Endometrium (tissue), 2 donors: ENCODE measurements around the gene ADCY6.

Experiments
- FAIRE-seq: peaks from 2 replicates; lab custom pipeline; 2012; peaks lifted over from hg19 to GRCh38; lab: Jason Lieb, UNC
- donor health status: control.
- donor health status: control.

ADCY6 gene

DNA sequence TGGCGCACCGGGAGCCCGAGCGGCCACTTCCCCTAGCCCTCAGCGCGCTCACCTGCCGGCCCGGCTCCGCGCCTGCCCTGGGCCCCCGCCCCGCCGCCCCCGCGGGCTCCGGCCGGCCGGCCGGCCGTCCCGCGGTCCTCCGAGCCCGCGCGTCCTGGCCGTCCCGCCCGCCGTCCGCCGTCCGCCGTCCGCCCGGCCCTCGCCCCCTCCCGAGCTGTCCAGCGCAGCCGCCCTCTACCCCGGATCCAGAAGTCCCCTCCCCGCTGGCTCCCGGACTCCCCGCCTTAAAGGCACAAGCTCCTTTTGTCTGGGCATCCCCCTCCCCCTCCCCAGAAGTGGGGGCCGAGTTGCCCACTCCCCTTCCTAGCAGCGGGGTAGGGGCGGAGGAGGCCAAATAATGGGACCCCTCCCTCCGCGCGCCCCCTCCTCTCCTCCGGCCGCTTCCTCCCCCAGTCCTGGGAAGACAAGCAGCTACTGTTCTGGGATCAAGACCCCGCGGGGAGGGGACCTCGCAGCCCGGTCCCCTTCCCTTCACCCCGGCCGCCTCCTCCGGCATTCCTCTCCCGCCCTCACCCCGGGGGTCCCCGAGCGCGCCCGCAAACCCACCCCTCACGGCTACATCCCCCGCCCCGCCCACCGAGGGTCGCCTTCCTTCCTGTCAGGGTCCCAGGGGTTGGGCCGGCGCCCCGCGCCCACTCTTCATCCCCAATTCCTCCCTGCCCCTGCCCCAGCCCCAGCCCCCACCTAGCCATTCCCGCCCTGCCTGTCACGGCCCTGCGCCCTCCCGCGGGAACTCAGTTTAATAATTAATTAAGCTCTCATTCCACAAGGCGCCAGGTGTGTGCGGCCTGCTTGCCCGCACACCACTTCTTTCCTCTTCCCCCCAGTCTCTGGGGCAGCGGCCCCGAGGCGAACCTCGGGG, at the start of gene ADCY6:
Gene ADCY6, minus strand, starts transcription at position 236 of the 922 bp plus-strand sequence. CDS start 5,655 bp downstream, outside the sequence.
- no peak for FAIRE-seq

DNA sequence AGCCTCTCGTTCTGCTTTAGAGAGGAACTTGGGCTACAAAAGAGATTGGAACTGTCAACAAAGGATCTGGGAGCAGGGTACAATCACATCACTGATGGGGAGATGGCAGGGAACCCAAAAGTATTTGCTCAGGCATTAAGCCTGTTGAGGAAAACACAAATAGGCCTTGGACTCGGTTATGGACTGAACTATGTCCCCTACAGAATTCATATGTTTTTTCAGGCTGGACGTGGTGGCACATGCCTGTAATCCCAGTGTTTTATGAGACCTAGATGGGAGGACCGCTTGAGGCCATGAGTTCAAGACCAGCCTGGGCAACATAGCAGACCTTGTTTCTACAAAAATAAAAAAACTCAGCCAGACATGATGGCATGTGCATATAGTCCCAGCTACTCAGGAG, 49.2 kb upstream of the ADCY6 start:
- no peak for FAIRE-seq

DNA sequence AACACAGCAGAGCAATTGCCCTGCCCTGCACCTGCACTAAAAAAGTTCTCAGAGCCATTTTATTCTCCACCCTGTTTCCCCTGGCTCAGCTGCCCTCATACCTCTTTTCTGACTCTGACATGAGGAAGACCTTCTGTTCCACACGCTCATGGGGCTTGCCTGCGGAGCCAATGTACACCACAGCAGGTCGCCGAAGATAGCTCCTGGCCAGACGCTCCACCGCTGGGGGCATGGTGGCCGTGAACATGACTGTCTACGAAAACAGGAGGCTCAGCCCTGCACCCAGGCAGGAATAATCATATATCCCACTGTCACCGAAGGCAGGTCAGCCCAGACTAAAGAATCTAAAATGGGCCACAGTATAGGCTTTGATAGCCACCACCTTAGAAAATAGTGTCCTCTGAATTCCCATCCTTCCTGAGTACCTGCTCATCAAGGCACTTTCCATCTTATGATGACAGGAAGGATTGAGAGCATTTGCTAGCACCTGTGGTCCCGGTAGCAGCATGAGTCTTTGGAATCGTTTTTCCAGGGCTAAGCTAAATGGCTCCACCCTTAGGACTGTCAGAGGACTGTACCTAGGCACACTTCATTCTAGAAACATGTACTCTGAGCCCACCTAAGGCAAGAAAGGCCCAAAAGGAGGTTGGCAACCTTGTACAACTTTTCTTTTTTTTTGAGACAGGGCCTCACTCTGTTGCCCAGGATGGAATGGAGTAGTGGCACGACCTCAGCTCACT, 43.6 kb upstream of the ADCY6 start:
- no peak for FAIRE-seq

DNA sequence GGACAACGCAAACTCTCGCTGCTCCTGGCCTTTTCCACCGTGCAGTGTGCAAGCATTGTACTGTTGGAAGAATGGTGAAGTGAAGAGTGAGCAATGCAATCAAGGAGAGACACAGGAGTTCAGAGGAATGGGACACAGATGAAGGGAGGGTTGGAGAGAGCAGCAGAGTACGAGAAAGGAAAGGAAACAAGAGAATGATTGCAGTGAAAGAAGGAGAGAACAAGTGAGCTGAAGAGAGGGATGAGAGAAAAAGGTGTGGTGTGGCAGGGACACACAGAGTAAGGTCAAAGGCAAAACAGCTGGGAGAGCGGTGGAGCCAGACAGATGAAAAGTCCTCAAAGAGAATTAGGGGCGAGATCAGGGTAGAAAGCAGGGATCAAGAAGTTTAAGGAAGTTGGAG, 42.4 kb upstream of the ADCY6 start:
- no peak for FAIRE-seq

DNA sequence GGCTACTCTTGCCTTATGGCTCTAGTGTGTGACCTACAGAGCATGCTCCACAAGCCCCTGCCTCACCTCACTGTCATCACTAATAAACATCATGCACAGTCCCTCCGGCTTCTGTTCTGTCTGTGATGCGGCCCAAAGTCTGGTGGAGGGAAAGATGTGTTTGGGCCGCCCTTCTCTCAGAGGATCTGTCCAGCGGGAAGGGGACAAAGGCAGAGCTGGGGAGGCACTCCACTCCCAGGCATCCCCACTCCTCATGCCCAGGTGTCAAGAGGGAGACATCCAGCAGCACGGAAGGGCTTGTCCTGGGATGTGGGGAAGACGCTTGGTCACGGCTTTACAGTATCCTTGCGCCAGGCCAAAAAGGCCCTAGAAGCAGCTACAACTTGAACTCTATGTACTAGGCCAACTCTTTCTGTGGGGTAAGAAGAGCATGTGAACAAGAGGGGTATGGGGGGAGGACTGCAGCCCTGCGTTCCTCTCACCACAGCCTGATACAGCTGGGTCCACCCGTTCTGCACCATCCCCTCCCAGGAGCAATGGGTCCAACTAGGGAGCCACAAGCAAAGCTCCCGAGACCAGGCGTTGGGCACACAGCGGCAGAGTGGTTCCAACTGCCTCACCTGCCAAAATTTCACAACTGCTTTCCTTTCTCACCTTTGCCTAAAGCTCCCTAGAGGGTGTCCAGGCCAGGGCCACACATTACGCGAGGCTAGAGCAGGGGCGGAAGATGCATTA, 40.1 kb upstream of the ADCY6 start:
- FAIRE-seq = no peak

DNA sequence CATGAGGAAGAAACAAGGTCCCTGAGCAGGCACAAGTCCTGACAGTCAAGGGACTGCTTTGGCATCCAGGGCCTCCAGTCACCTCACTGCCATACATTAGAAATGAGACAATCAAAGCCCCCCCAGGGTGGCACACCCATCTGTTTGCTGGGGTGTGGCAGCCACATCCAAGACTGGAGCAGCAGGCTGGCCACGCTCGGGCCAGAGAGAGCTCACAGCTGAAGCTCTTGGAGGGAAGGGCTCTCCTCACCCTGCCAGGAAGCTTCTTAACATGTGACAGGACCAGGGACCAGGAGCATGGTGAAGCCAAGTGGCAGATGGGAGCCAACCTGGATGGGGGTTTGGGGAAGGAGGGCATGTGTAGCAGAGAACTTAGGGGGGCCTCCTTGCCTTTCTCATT, 39.4 kb upstream of the ADCY6 start:
- FAIRE-seq = no peak

DNA sequence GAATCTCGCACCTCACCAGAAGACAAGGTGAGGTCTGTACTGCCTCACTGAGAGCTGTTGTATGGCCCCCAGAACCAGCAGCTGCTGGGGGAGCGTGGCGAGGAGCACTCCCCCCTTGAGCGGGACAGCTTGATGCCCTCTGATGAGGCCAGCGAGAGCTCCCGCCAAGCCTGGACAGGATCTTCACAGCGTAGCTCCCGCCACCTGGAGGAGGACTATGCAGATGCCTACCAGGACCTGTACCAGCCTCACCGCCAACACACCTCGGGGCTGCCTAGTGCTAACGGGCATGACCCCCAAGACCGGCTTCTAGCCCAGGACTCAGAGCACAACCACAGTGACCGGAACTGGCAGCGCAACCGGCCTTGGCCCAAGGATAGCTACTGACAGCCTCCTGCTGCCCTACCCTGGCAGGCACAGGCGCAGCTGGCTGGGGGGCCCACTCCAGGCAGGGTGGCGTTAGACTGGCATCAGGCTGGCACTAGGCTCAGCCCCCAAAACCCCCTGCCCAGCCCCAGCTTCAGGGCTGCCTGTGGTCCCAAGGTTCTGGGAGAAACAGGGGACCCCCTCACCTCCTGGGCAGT, 38.7 kb upstream of the ADCY6 start:
- no peak for FAIRE-seq

DNA sequence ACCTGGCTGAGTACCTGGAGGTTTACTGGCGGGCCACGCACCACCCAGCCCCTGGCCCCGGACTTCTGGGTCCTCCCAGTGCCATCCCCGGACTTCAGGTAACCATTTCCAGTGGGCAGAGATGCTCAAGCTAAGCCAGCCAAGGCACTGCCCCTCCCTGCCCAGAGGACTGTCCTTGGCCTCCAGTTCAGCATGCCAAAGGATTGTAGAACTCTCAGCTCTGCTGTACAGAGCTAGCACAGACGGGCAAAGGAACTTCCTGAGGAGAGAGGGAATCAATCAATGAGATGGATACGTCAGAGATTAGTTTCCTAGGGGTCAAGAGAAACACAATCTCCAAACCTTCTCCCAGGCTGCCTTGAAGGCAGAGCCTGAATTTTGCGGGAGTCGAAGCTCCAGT, 38.1 kb upstream of the ADCY6 start:
- FAIRE-seq = no peak

DNA sequence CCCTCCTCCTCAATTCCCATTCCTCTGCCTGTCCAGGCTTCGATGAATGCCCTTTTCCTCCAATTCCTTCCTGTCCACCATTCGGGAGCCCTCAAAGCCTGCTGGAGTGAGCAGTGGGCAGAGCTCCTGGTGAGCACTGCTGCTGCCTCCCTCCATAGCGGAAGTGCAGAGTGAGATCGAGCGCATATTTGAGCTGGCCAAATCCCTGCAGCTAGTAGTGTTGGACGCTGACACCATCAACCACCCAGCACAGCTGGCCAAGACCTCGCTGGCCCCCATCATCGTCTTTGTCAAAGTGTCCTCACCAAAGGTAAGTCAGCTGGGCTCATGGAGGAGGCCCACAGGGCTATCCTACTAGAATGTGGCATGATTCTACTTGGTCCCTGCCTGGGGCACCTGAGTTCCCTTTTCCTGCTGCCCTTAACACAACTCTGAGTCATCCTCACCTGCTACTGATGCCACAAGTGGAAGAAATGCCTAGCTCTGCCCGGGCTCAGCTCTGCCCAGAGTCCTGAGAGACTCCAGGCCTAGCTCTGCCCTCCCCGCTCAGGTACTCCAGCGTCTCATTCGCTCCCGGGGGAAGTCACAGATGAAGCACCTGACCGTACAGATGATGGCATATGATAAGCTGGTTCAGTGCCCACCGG, 37.4 kb upstream of the ADCY6 start:
- no peak for FAIRE-seq

DNA sequence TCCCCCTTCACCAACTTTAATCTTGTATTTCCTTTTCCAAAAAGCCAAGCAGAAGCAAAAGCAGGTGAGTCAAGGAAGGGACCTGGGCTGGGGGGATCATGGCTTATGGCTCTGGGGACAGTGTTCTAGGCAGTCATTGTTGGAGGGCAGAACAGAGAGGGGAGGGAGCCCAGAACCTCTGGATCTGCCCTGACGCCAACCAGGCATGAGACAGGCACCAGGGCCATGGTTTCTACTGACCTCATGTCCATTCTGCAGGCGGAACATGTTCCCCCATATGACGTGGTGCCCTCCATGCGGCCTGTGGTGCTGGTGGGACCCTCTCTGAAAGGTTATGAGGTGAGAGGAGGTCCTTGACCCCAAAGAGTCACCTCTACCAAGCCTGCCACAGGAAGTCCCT, 36.0 kb upstream of the ADCY6 start:
- no peak for FAIRE-seq

DNA sequence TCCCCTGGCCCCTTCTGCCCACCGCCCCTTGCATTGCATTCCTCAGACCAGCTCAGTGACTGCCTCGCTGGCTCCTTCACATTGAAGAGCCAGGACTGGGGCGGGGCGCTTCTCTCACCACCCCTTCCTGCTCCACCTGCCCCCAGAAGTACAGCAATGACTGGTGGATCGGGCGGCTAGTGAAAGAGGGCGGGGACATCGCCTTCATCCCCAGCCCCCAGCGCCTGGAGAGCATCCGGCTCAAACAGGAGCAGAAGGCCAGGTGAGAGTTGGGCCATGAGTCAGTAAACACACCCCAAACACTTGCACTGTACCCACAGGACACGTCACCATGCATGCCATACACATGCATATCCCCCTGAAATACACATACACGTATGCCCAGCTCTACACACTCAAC, 35.2 kb upstream of the ADCY6 start:
- FAIRE-seq = no peak

DNA sequence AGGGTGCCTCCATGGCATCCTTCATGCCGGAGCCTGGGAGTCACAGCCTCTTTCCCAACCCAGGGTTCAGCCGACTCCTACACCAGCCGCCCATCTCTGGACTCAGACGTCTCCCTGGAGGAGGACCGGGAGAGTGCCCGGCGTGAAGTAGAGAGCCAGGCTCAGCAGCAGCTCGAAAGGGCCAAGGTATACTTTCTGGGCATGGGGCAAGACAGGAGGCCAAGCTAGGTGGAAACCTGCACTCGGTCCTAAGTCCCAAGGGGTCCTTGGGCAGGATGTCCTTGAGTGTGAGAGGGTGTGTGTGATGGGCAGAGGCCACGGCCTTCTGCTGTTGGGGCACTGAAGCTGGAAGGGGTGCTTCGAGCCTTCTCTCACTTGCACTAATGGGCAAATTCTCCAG, 34.4 kb upstream of the ADCY6 start:
- no peak for FAIRE-seq

DNA sequence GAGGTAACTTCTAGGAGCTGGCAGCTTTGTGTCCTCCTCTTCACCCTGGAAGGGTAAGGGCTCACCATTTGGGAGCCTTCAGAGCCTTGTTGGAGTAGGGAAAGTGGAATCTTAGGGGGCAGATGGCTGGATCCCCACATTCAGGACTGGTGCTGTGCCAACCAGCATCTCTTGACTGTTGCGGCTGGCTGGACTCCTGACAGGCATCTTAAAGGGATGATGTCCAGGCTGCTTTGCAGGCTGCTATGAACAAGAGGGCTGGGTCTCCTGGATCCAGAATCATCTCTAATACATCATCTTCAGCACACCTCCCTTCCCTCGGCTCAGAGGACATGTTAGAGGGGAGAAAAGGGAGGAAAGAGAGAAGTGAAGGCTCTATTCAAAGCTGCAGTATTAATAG, 33.8 kb upstream of the ADCY6 start:
- FAIRE-seq = no peak

DNA sequence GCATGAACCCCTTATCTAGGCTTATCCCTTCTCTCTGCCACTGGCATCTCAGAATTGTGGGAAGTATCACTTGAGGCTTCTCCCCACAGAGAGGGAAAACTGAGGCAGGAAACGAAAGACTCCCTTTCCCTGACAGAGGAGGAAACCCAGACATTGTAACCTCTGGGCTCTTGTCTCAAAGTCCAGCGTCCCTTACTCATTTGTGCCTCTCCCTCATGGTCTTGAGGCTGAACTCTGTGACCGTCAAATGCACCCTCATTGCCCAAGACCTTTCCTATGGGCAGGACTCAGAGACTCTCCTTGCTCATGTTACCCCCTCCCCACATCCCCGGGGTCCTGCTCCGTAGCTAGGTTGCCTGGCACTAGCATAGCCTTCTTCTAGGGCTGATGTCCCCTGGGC, 33.2 kb upstream of the ADCY6 start:
- FAIRE-seq = no peak

DNA sequence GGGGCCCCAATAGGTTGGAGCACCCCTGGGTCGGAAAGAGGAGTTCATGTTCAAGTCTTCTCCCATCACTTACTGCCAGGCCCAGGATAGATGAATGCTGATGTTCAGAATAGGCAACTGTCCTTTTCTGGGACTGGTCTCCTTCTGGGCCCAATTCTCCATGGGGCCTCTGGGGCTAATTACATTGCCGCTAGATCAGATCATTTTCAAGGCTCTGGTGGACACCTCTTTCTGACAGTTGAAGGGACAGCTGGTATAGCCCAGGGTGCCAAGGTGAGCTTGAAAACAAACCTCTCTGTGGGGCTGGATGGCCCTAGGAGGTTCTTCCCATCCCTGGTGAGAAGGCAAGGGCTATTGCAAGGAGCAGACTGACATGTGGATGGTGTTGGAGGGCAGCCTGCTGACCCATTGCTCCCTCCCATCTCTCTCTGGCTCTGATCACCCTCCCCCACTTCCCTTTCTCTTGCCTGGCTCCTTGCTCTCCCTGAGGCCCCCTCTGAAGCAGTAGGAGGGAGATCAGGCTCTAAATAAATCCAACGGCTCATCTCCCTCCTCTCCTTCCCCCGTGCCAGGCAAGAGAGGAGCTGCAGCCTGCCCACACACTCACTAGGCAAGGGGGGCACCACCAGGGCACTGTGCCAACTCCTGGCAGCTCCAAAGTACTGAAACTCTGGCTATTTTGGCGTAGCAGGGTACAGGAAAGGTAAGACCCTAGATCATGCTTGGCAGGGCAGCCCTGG, 31.3 kb upstream of the ADCY6 start:
- no peak for FAIRE-seq

DNA sequence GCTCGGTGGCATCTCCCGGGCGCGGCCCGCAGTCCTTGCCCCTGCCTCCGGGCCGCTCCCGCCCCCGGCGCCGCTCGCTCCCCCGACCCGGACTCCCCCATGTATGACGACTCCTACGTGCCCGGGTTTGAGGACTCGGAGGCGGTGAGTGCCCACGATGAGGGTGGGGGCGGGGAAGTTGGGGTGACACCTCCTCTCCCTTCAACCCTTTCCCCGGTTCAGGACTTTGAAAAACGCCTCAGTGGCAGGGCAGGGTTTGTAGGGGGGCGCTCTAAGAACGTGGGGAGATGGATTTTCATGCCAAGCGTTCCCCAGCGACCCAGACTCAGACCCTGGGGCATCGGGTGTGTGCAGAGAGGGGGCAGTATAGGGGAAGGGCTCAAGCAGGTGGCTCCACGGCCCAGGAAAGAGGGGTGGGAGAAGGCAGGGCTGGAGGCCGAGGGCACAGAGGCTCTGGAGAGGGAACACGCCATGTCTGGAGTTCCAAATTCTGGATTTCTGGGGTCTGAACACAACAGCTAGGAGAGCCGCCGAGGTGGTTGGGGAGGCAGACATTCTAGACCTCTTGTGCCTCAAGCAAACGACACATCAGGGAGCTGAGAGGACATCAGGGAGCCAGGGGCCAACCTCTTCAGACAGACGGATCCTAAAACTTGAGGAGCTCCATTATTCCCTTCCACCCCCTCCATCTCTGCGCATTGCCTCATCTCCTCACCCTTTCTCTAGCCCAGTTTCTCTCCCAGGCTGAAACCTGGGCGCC, 30.1 kb upstream of the ADCY6 start:
- no peak for FAIRE-seq

DNA sequence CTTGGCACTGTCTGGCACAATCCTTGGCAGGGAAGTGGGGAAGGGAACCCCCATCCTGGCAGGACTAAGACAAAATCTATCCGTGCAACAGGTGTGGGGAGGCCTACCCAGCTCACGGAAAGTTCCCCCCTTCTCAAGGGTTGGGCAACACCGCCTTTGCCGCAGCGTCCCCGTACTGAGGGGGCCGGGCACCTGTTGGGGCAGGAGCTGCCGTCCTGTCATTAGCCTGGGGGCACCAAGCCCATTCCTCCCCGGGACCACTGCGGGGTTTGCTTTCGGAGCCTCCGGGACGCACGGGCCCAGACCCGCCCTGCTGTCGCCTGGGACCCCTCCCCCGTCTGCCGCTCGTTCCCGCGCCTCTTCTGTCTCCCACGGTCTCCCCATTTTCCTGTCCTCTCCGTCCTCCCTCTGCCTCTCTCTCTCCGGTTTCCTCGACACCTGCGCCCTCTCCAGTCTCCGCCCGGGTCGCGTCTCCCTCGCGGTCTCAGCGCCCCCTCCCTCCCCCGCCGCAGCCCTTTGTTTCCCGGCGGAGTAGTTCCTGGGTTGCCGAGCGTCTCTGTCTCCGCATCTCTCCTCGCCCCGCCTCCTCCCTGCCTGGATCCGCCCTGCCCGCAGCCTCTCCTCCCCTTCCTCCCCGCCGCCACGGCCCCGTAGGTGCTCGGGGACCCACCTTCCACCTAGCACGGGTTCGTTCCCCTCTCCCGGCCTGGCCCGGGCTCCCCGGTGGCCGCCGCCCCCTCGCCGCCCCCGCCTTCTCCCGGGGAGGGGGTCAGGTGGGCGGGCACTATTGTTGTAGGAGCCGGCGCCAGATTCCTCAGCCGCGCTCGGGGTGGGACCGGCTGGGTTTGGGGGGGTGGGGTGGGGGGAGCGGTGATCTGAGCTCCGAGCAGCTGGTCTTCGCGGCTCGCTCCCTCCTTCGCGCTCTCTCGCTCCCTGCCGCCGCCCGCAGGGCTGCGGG, 29.3 kb upstream of the ADCY6 start, which contains the start of gene CACNB3:
Gene CACNB3, plus strand, starts transcription at position 624 of the 958 bp plus-strand sequence. CDS start 434 bp downstream, outside the sequence.
- no peak for FAIRE-seq

DNA sequence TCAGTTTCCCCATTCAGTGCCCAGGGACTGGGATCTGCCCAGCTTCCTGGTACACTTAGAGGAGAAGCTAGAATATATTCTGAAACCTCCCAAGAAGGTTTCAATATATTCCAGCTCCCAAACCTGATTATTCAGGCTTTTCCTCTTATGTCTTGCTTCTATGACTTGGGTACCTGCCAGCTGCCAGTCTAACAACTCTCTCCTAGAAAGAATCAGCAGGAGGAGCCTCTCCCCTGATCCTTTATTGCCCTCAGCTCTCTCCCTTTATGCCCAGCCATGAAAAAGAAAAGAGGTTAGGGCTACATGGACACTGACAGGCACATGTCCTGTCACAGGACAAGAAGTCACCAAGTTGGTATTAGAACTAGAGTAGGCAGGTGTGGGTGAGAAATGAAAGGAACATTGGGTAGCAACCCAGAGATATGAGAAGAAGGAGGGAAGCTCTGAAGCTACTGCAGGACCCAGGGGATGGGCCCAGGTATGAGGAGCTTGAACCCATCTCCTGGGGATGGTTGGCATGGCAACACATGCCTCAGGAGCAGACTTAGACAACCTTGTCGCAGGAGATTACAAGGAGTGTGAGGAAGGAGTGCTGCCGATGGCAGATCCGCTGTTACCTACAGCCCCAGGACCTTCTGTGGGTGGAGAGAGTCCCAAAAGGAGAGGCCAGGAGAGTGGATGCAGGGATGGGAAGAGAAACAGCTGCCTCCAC, 27.4 kb upstream of the ADCY6 start:
- FAIRE-seq = no peak
